GM12864 (cell line): ENCODE data around the gene RIC3.

Experiments
- DNase-seq: peaks from one replicate; pipeline ENCODE4 v3.0.0-alpha.2; 2011; ENCODE audit warnings: low read depth
- H3K4me3 ChIP-seq: 2 replicates; pipeline ENCODE4 v1.5.1; 2011; ENCODE audit warnings: mild to moderate bottlenecking, low read depth, low read length, control low read depth
- CTCF ChIP-seq: IDR thresholded peaks from 2 replicates; pipeline ENCODE4 v1.5.1; 2011; ENCODE audit warnings: low read depth, mild to moderate bottlenecking, moderate library complexity, low read length, control low read depth, inconsistent platforms; ENCODE audit errors: missing control alignments

The RIC3 gene

GRCh38 chr11:8192016-8192895 is 23.4 kb upstream of the RIC3 start:
- peak; percentile 92 for TF ChIP-seq CTCF
- H3K4me3 ChIP-seq, result no peak overlapping the region
- DNase-seq, result no peak

- no peak for DNase-seq
- H3K4me3 ChIP-seq, result no peak overlapping the region
- no peak for TF ChIP-seq CTCF
Measured at GRCh38 chr11:8190431-8190830, 21.6 kb upstream of the RIC3 start.

- no peak overlapping the region for H3K4me3 ChIP-seq
- TF ChIP-seq CTCF, result no peak
- no peak for DNase-seq
Measured at GRCh38 chr11:8186429-8186828, 17.6 kb upstream of the RIC3 start.

GRCh38 chr11:8183111-8183510 is 14.3 kb upstream of the RIC3 start:
- TF ChIP-seq CTCF, result no peak
- H3K4me3 ChIP-seq, result no peak overlapping the region
- no peak for DNase-seq

GRCh38 chr11:8180469-8180868 is 11.6 kb upstream of the RIC3 start:
- DNase-seq, result no peak
- no peak for TF ChIP-seq CTCF
- H3K4me3 ChIP-seq, result no peak overlapping the region

GRCh38 chr11:8178297-8178696 is 9.5 kb upstream of the RIC3 start:
- H3K4me3 ChIP-seq, result no peak overlapping the region
- no peak for TF ChIP-seq CTCF
- DNase-seq, result no peak

- no peak overlapping the region for H3K4me3 ChIP-seq
- TF ChIP-seq CTCF, result no peak
- DNase-seq, result no peak
Measured at GRCh38 chr11:8177136-8177535, 8.3 kb upstream of the RIC3 start.
